Astrocyte (in vitro differentiated cells and primary cell): ENCODE results near the gene OCA2. TPM values are rescaled to one million over a fixed set of nuclear protein-coding genes. Genes with fewer than 3 reads are reported as not detected.

ENCODE experiments used
- DNase-seq: peaks from one replicate; pipeline ENCODE4 v3.0.0-alpha.2; 2010; ENCODE audit warnings: low read depth
- FAIRE-seq: peaks from 2 replicates; lab custom pipeline; 2011; peaks lifted over from hg19 to GRCh38; lab: Jason Lieb, UNC
- H2AFZ ChIP-seq: 2 replicates; pipeline ENCODE4 v1.6.0; 2012; ENCODE audit warnings: low read depth, low read length, inconsistent platforms
- H3K27ac ChIP-seq: 2 replicates; pipeline ENCODE4 v1.5.1; 2011; ENCODE audit warnings: low read depth, low read length, inconsistent platforms
- H3K27me3 ChIP-seq: 2 replicates; pipeline ENCODE4 v1.6.0; 2011; ENCODE audit warnings: low read length, inconsistent platforms; ENCODE audit not compliant: insufficient read depth
- H3K36me3 ChIP-seq: 2 replicates; pipeline ENCODE4 v1.5.1; 2011; ENCODE audit warnings: low read length, inconsistent platforms; ENCODE audit not compliant: insufficient read depth
- H3K4me1 ChIP-seq: 2 replicates; pipeline ENCODE4 v1.5.1; 2011; ENCODE audit warnings: low read length, inconsistent platforms; ENCODE audit not compliant: insufficient read depth
- H3K4me2 ChIP-seq: 2 replicates; pipeline ENCODE4 v1.6.0; 2012; ENCODE audit warnings: low read length, inconsistent platforms
- H3K4me3 ChIP-seq: 2 replicates; pipeline ENCODE4 v1.5.1; 2011; ENCODE audit warnings: low read depth, mild to moderate bottlenecking, low read length, inconsistent platforms; ENCODE audit not compliant: insufficient read depth
- H3K79me2 ChIP-seq: 2 replicates; pipeline ENCODE4 v1.6.0; 2012; ENCODE audit warnings: mild to moderate bottlenecking, low read length, inconsistent platforms; ENCODE audit not compliant: insufficient read depth
- H3K9ac ChIP-seq: 2 replicates; pipeline ENCODE4 v1.6.0; 2012; ENCODE audit warnings: mild to moderate bottlenecking, low read length, inconsistent platforms
- H3K9me3 ChIP-seq: 2 replicates; pipeline ENCODE4 v1.5.1; 2012; ENCODE audit warnings: low read depth, mild to moderate bottlenecking, low read length, inconsistent platforms; ENCODE audit not compliant: insufficient read depth
- H4K20me1 ChIP-seq: 2 replicates; pipeline ENCODE4 v1.6.0; 2012; ENCODE audit warnings: low read length, inconsistent platforms; ENCODE audit not compliant: insufficient read depth
- H3K27ac Mint-ChIP-seq: one replicate; pipeline ENCODE4 v1.8.0; 2021; ENCODE audit warnings: mild to moderate bottlenecking, mixed read lengths; ENCODE audit not compliant: unreplicated experiment
- H3K27me3 Mint-ChIP-seq: one replicate; pipeline ENCODE4 v1.8.0; 2021; ENCODE audit warnings: low read depth, mixed read lengths; ENCODE audit not compliant: unreplicated experiment
- H3K36me3 Mint-ChIP-seq: one replicate; pipeline ENCODE4 v1.8.0; 2021; ENCODE audit warnings: low read depth, mixed read lengths; ENCODE audit not compliant: unreplicated experiment
- H3K4me1 Mint-ChIP-seq: one replicate; pipeline ENCODE4 v1.8.0; 2021; ENCODE audit warnings: low read depth, mixed read lengths; ENCODE audit not compliant: unreplicated experiment
- H3K4me3 Mint-ChIP-seq: one replicate; pipeline ENCODE4 v1.8.0; 2021; ENCODE audit warnings: mild to moderate bottlenecking, moderate library complexity, mixed read lengths; ENCODE audit not compliant: unreplicated experiment
- H3K9me3 Mint-ChIP-seq: one replicate; pipeline ENCODE4 v1.8.0; 2021; ENCODE audit warnings: mild to moderate bottlenecking, mixed read lengths; ENCODE audit not compliant: unreplicated experiment
- CTCF ChIP-seq: IDR thresholded peaks from 2 replicates; pipeline ENCODE4 v1.5.1; 2011; ENCODE audit warnings: low read depth, mild to moderate bottlenecking, inconsistent platforms, low read length, moderate library complexity; ENCODE audit not compliant: insufficient read depth
- EZH2 ChIP-seq: IDR thresholded peaks from 2 replicates; pipeline ENCODE4 v1.6.1; 2012; ENCODE audit warnings: mild to moderate bottlenecking, low read length, inconsistent platforms; ENCODE audit not compliant: insufficient read depth
- total RNA-seq: library from RNA; stranded (reverse); gene quantifications from 2 replicates; pipeline ENCODE4 v1.2.1, GENCODE V29; 2021

Gene OCA2
- total RNA-seq, 1 donor from 2014 or later = 2.9 TPM

GRCh38 chr15:27864086-27864485 lies 235.0 kb downstream of the OCA2 start:
- Histone ChIP-seq H4K20me1 (no peaks in the 10 kb centered on the region), H3K9ac (no peak overlapping the region), H3K27ac (no peak overlapping the region), H2AFZ (no peak overlapping the region), H3K27me3 (no peaks in the 10 kb centered on the region), H3K4me3 (no peak overlapping the region), H3K4me2 (no peak overlapping the region), H3K9me3 (peaks cover 3% of the 10 kb centered on the region), H3K79me2 (no peaks in the 10 kb centered on the region), H3K4me1 (no peaks in the 10 kb centered on the region), H3K36me3 (no peaks in the 10 kb centered on the region)
- DNase-seq = no peak
- Mint-ChIP-seq H3K36me3 (peaks cover 6% of the 10 kb centered on the region), H3K27me3 (peaks cover 24% of the 10 kb centered on the region), H3K4me3 (no peak overlapping the region), H3K4me1 (no peaks in the 10 kb centered on the region), H3K9me3 (peaks cover 9% of the 10 kb centered on the region), H3K27ac (no peak overlapping the region)
- no peak for TF ChIP-seq CTCF
- no peak for TF ChIP-seq EZH2
- no peak for FAIRE-seq

- H3K4me3 ChIP-seq = no peak overlapping the region
- Mint-ChIP-seq H3K27ac (no peak overlapping the region), H3K27me3 (peaks cover 24% of the 10 kb centered on the region), H3K36me3 (peaks cover 6% of the 10 kb centered on the region), H3K4me3 (no peak overlapping the region), H3K4me1 (no peaks in the 10 kb centered on the region), H3K9me3 (peaks cover 9% of the 10 kb centered on the region)
- no peaks in the 10 kb centered on the region for H4K20me1 ChIP-seq
- no peaks in the 10 kb centered on the region for H3K36me3 ChIP-seq
- H3K79me2 ChIP-seq = no peaks in the 10 kb centered on the region
- no peak overlapping the region for H3K9ac ChIP-seq
- H3K9me3 ChIP-seq = peaks cover 3% of the 10 kb centered on the region
- H3K4me1 ChIP-seq = no peaks in the 10 kb centered on the region
- DNase-seq (no peak), FAIRE-seq (no peak)
- H2AFZ ChIP-seq = no peak overlapping the region
- TF ChIP-seq EZH2 (no peak), CTCF (no peak)
- no peak overlapping the region for H3K4me2 ChIP-seq
- H3K27ac ChIP-seq = no peak overlapping the region
- no peaks in the 10 kb centered on the region for H3K27me3 ChIP-seq
These were observed 236.1 kb downstream of the OCA2 start for GRCh38 chr15:27863000-27863399.

- no peaks in the 10 kb centered on the region for H3K4me1 Mint-ChIP-seq
- DNase-seq (no peak), FAIRE-seq (no peak)
- no peak overlapping the region for H3K27ac ChIP-seq
- no peaks in the 10 kb centered on the region for H3K36me3 ChIP-seq
- no peak overlapping the region for H3K4me3 ChIP-seq
- H3K9ac ChIP-seq = no peak overlapping the region
- no peaks in the 10 kb centered on the region for H3K4me1 ChIP-seq
- peaks cover 9% of the 10 kb centered on the region for H3K9me3 Mint-ChIP-seq
- no peaks in the 10 kb centered on the region for H3K79me2 ChIP-seq
- H2AFZ ChIP-seq = no peak overlapping the region
- TF ChIP-seq CTCF (no peak), EZH2 (no peak)
- no peaks in the 10 kb centered on the region for H3K27me3 ChIP-seq
- H3K27ac Mint-ChIP-seq = no peak overlapping the region
- peaks cover 4% of the 10 kb centered on the region for H3K36me3 Mint-ChIP-seq
- peaks cover 18% of the 10 kb centered on the region for H3K27me3 Mint-ChIP-seq
- no peak overlapping the region for H3K4me3 Mint-ChIP-seq
- peaks cover 3% of the 10 kb centered on the region for H3K9me3 ChIP-seq
- H4K20me1 ChIP-seq = no peaks in the 10 kb centered on the region
- no peak overlapping the region for H3K4me2 ChIP-seq
These were observed 237.9 kb downstream of the OCA2 start for GRCh38 chr15:27861171-27861570.
